Stimulated activated CD8-positive, alpha-beta memory T cell treated with anti-CD3 and anti-CD28 coated beads, Interleukin-4, amount 100 ng/mL, for 48 hours (primary cell): ENCODE data around the gene ACSS3.

Experiments
- DNase-seq: peaks from one replicate; pipeline ENCODE4 v3.0.0-alpha.2; 2020

ACSS3 gene

DNA sequence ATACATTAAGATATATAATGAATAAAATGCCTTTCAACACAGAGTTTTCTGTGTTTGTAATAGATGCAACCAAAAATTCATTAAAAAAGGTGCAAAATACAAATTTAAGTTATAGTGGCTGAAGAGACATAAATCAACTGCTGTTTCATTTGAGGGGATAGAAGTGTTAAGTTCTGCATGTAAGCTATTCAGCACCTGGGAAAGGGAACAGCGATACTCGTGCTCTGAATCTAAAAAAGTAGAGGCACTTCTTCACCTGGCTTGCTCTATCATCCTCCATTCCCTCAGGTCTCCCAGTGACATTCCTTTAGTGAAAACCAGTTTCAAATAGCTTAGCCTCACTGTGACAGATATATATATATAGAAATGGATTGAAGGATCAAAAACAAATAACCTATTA, 222.6 kb downstream of the ACSS3 start:
- DNase-seq, result no peak

DNA sequence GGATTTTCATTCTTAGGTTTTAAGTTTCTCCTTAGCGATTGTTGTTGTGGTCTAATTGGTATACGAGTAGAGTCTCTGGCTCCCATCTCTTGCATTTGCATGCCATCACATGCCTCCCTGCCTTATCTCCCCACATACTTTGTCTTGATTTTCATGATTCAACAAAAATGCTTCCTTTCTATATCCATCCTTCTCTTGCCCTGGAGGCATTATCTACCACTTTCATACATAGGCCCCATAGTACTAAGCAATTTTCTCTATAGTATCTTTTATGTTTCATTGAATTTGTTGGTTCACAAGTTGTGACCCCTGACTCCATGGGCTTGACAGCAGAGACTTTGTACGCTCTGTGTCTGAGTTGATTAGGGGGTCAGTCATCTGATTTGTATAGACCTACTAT, 226.1 kb downstream of the ACSS3 start:
- no peak for DNase-seq
